ENCODE data around the gene DAW1. TPM values are rescaled to one million over a fixed set of nuclear protein-coding genes. Genes with fewer than 3 reads are reported as not detected.
"Not testable (repeated sequence)": the region's sequence is repeated elsewhere in the genome, so short reads cannot be mapped to it uniquely, and the experiment has no call there.

DAW1 gene
- total and polyA plus RNA-seq, 2 donors (not counting 1 experiment from before 2014, with no cell fraction given), result 0.11 TPM; not detected in 1

GRCh38 chr2:227834423-227834822, 37.0 kb upstream of the DAW1 start:
- H3K27me3 ChIP-seq (ENCODE audit: control insufficient read depth, insufficient read depth, low read length), result no peaks in the 10 kb centered on the region
- no peaks in the 10 kb centered on the region for H4K20me1 ChIP-seq (ENCODE audit: control insufficient read depth, extremely low read depth, insufficient read depth, low read length)
- H2AFZ ChIP-seq (ENCODE audit: low read length), result no peak overlapping the region
- no peaks in the 10 kb centered on the region for H3K9me3 ChIP-seq (ENCODE audit: control insufficient read depth, insufficient read depth, low read depth, low read length)
- no peak for TF ChIP-seq EZH2 (IDR thresholded peaks at IDR 0.05; ENCODE audit: low read length, missing control alignments)
- no peak for TF ChIP-seq CTCF (conservative IDR thresholded peaks at IDR 0.05 in 1 of 2, IDR thresholded peaks at IDR 0.05 in 1 of 2; ENCODE audit: low read depth in 1 of 2, low read length in 2 of 2)
- no peaks in the 10 kb centered on the region for H3K4me1 ChIP-seq (ENCODE audit: control insufficient read depth, extremely low read depth, insufficient read depth, low read length)
- no peak for DNase-seq (ENCODE audit: low read depth in 2 of 2)
- H3K9ac ChIP-seq (ENCODE audit: insufficient read depth, low read length), result no peak overlapping the region
- no peaks in the 10 kb centered on the region for H3K36me3 ChIP-seq (ENCODE audit: control insufficient read depth, insufficient read depth, low read length)
- H3K27ac ChIP-seq (ENCODE audit: insufficient read depth, low read length), result no peak overlapping the region
- no peak overlapping the region for H3K4me2 ChIP-seq (ENCODE audit: extremely low read depth, insufficient read depth, low read length)
- no peak overlapping the region for H3K4me3 ChIP-seq (replicated peaks in 1 of 4; ENCODE audit: control extremely low read depth in 1 of 4, insufficient read depth in 1 of 4, low read depth in 3 of 4, low read length in 4 of 4)
- no peaks in the 10 kb centered on the region for H3K79me2 ChIP-seq (ENCODE audit: control insufficient read depth, insufficient read depth, low read length)

GRCh38 chr2:227834916-227835650, 36.3 kb upstream of the DAW1 start:
- no peak overlapping the region for H3K27ac ChIP-seq (ENCODE audit: insufficient read depth, low read length)
- H4K20me1 ChIP-seq (ENCODE audit: control insufficient read depth, extremely low read depth, insufficient read depth, low read length), result no peaks in the 10 kb centered on the region
- TF ChIP-seq CTCF (conservative IDR thresholded peaks at IDR 0.05 in 1 of 2, IDR thresholded peaks at IDR 0.05 in 1 of 2; ENCODE audit: low read depth in 1 of 2, low read length in 2 of 2) (no peak), EZH2 (IDR thresholded peaks at IDR 0.05; ENCODE audit: low read length, missing control alignments) (no peak)
- no peak overlapping the region for H3K4me3 ChIP-seq (replicated peaks in 1 of 4; ENCODE audit: control extremely low read depth in 1 of 4, insufficient read depth in 1 of 4, low read depth in 3 of 4, low read length in 4 of 4)
- DNase-seq (ENCODE audit: low read depth in 2 of 2), result no peak
- no peak overlapping the region for H3K4me2 ChIP-seq (ENCODE audit: extremely low read depth, insufficient read depth, low read length)
- H3K9ac ChIP-seq (ENCODE audit: insufficient read depth, low read length), result no peak overlapping the region
- no peak overlapping the region for H2AFZ ChIP-seq (ENCODE audit: low read length)
- H3K36me3 ChIP-seq (ENCODE audit: control insufficient read depth, insufficient read depth, low read length), result no peaks in the 10 kb centered on the region
- H3K79me2 ChIP-seq (ENCODE audit: control insufficient read depth, insufficient read depth, low read length), result no peaks in the 10 kb centered on the region
- no peaks in the 10 kb centered on the region for H3K27me3 ChIP-seq (ENCODE audit: control insufficient read depth, insufficient read depth, low read length)
- H3K4me1 ChIP-seq (ENCODE audit: control insufficient read depth, extremely low read depth, insufficient read depth, low read length), result no peaks in the 10 kb centered on the region
- no peaks in the 10 kb centered on the region for H3K9me3 ChIP-seq (ENCODE audit: control insufficient read depth, insufficient read depth, low read depth, low read length)

- not testable (repeated sequence) for H3K79me2 ChIP-seq (ENCODE audit: control insufficient read depth, insufficient read depth, low read length); H3K4me3 ChIP-seq (replicated peaks in 1 of 4; ENCODE audit: control extremely low read depth in 1 of 4, insufficient read depth in 1 of 4, low read depth in 3 of 4, low read length in 4 of 4); H3K27me3 ChIP-seq (ENCODE audit: control insufficient read depth, insufficient read depth, low read length); H3K36me3 ChIP-seq (ENCODE audit: control insufficient read depth, insufficient read depth, low read length); DNase-seq (ENCODE audit: low read depth in 2 of 2); H4K20me1 ChIP-seq (ENCODE audit: control insufficient read depth, extremely low read depth, insufficient read depth, low read length); H3K9ac ChIP-seq (ENCODE audit: insufficient read depth, low read length); H3K9me3 ChIP-seq (ENCODE audit: control insufficient read depth, insufficient read depth, low read depth, low read length); H2AFZ ChIP-seq (ENCODE audit: low read length); H3K27ac ChIP-seq (ENCODE audit: insufficient read depth, low read length); H3K4me2 ChIP-seq (ENCODE audit: extremely low read depth, insufficient read depth, low read length); H3K4me1 ChIP-seq (ENCODE audit: control insufficient read depth, extremely low read depth, insufficient read depth, low read length)
Measured at GRCh38 chr2:227839339-227840129, 31.9 kb upstream of the DAW1 start.
